ENCODE data around the gene CCR9. TPM values are rescaled to one million over a fixed set of nuclear protein-coding genes. Genes with fewer than 3 reads are reported as not detected.

CCR9 gene
- polyA plus RNA-seq, 1 donor from 2014 or later = not detected

GRCh38 chr3:45950686-45951600, 64.6 kb downstream of the CCR9 start:
- Histone ChIP-seq H3K79me2 (replicated peaks; ENCODE audit: insufficient read depth, low read length) (no peaks in the 10 kb centered on the region), H3K27me3 (ENCODE audit: insufficient read depth, low read depth, low read length) (no peaks in the 10 kb centered on the region), H3K36me3 (ENCODE audit: insufficient read depth, low read length) (no peaks in the 10 kb centered on the region), H3K9me3 (ENCODE audit: low read length) (no peaks in the 10 kb centered on the region), H3K9me2 (ENCODE audit: insufficient read depth, low read length) (no peaks in the 10 kb centered on the region), H3K4me3 (ENCODE audit: low read length) (no peak overlapping the region), H2AFZ (ENCODE audit: low read depth, low read length) (no peak overlapping the region), H3K27ac (ENCODE audit: low read length) (no peak overlapping the region), H3F3A (ENCODE audit: insufficient read depth, low read length, poor library complexity, severe bottlenecking) (no peaks in the 10 kb centered on the region), H4K20me1 (ENCODE audit: insufficient read depth) (no peaks in the 10 kb centered on the region), H3K9ac (ENCODE audit: low read length) (no peak overlapping the region), H3K4me2 (ENCODE audit: low read length) (no peak overlapping the region)
- no peak for TF ChIP-seq TAF1 (IDR thresholded peaks at IDR 0.05; ENCODE audit: low read depth)

DNA sequence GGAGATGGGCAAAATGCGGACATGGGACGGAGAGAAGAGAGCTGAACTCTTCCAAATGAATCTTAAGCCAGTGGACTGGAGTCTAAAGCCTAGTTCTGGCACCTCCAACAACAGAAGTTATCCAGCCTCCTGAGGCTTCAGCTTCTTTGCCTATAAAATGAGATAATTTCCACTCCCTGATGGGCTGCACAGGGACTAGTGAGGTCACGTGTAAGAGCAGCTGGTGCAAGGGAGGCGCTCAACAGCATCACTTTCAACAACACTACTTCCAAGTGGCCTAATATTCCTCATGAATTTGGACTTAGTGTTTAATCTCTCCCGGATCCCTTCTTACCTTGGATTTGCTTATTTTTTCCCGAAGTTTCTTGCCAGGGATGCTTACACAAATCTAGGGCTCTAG, 65.6 kb downstream of the CCR9 start:
- no peaks in the 10 kb centered on the region for H3F3A ChIP-seq (ENCODE audit: insufficient read depth, low read length, poor library complexity, severe bottlenecking)
- no peaks in the 10 kb centered on the region for H3K9me2 ChIP-seq (ENCODE audit: insufficient read depth, low read length)
- no peak for TF ChIP-seq POLR2AphosphoS5 (IDR thresholded peaks at IDR 0.05)
- TF ChIP-seq CTCF (IDR thresholded peaks at IDR 0.05; ENCODE audit: poor library complexity, severe bottlenecking) = no peak
- no peak for TF ChIP-seq TAF1 (IDR thresholded peaks at IDR 0.05; ENCODE audit: low read depth)
- TF ChIP-seq EP300 (conservative IDR thresholded peaks at IDR 0.05; ENCODE audit: poor library complexity, severe bottlenecking) = no peak
- TF ChIP-seq SMC3 (conservative IDR thresholded peaks at IDR 0.05; ENCODE audit: poor library complexity) = no peak
- no peak for TF ChIP-seq EZH2 (IDR thresholded peaks at IDR 0.05; ENCODE audit: borderline replicate concordance, insufficient read depth, low read length, poor library complexity, severe bottlenecking)
- no peak for TF ChIP-seq MXI1 (conservative IDR thresholded peaks at IDR 0.05; ENCODE audit: poor library complexity, severe bottlenecking)
- H3K27me3 ChIP-seq (ENCODE audit: insufficient read depth, low read depth, low read length) = no peaks in the 10 kb centered on the region
- H3K36me3 ChIP-seq (ENCODE audit: insufficient read depth, low read length) = no peaks in the 10 kb centered on the region
- no peak overlapping the region for H3K4me2 ChIP-seq (ENCODE audit: low read length)
- no peaks in the 10 kb centered on the region for H3K79me2 ChIP-seq (replicated peaks; ENCODE audit: insufficient read depth, low read length)
- H3K9ac ChIP-seq (ENCODE audit: low read length) = no peak overlapping the region
- H2AFZ ChIP-seq (ENCODE audit: low read depth, low read length) = no peak overlapping the region
- H4K20me1 ChIP-seq (ENCODE audit: insufficient read depth) = no peaks in the 10 kb centered on the region
- no peak overlapping the region for H3K27ac ChIP-seq (ENCODE audit: low read length)
- H3K9me3 ChIP-seq (ENCODE audit: low read length) = no peaks in the 10 kb centered on the region
- H3K4me3 ChIP-seq (ENCODE audit: low read length) = no peak overlapping the region

DNA sequence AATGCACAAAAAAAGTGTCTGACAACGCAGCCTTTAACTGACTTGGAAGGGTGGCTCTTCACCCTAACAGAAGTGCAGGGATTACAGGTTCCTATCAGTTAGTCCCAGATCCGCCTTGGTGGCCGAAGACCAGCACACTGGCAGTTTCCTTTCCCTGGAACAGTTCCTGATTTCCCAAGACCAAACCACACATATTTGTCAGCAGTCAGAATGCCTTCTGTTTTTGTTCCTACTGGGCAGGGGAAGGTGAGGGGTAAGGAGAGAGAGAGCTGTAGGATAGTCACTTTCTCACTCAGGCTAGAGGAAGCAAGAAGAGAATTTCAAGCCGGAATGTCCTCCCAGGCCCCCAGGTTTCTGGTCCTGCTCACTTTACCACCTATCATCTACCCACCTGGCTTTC, 66.1 kb downstream of the CCR9 start:
- no peak for TF ChIP-seq MXI1 (conservative IDR thresholded peaks at IDR 0.05; ENCODE audit: poor library complexity, severe bottlenecking)
- TF ChIP-seq CTCF (IDR thresholded peaks at IDR 0.05; ENCODE audit: poor library complexity, severe bottlenecking) = no peak
- no peak for TF ChIP-seq EZH2 (IDR thresholded peaks at IDR 0.05; ENCODE audit: borderline replicate concordance, insufficient read depth, low read length, poor library complexity, severe bottlenecking)
- TF ChIP-seq EP300 (conservative IDR thresholded peaks at IDR 0.05; ENCODE audit: poor library complexity, severe bottlenecking) = no peak
- no peak for TF ChIP-seq TAF1 (IDR thresholded peaks at IDR 0.05; ENCODE audit: low read depth)
- no peak for TF ChIP-seq REST (IDR thresholded peaks at IDR 0.05; ENCODE audit: borderline replicate concordance)
- no peak for TF ChIP-seq SMC3 (conservative IDR thresholded peaks at IDR 0.05; ENCODE audit: poor library complexity)
- no peak for TF ChIP-seq POLR2AphosphoS5 (IDR thresholded peaks at IDR 0.05)
- no peak for TF ChIP-seq RAD21 (conservative IDR thresholded peaks at IDR 0.05)
- Histone ChIP-seq H3K9me2 (ENCODE audit: insufficient read depth, low read length) (no peaks in the 10 kb centered on the region), H3K36me3 (ENCODE audit: insufficient read depth, low read length) (no peaks in the 10 kb centered on the region)

More for the DNA sequence above, 66.1 kb downstream of the CCR9 start:
- Histone ChIP-seq H4K20me1 (ENCODE audit: insufficient read depth) (no peaks in the 10 kb centered on the region), H3K9ac (ENCODE audit: low read length) (no peak overlapping the region), H3K27me3 (ENCODE audit: insufficient read depth, low read depth, low read length) (no peaks in the 10 kb centered on the region), H3K4me3 (ENCODE audit: low read length) (no peak overlapping the region), H3K4me2 (ENCODE audit: low read length) (no peak overlapping the region), H3K79me2 (replicated peaks; ENCODE audit: insufficient read depth, low read length) (no peaks in the 10 kb centered on the region), H3K9me3 (ENCODE audit: low read length) (no peaks in the 10 kb centered on the region), H2AFZ (ENCODE audit: low read depth, low read length) (no peak overlapping the region), H3K27ac (ENCODE audit: low read length) (no peak overlapping the region), H3F3A (ENCODE audit: insufficient read depth, low read length, poor library complexity, severe bottlenecking) (no peaks in the 10 kb centered on the region)
